Measurements from ENCODE around the gene STAMBPL1.

STAMBPL1 gene

GRCh38 chr10:88893611-88894010 is 13.6 kb downstream of the STAMBPL1 start:
- peak; percentile 63 for DNase-seq (ENCODE audit: low read depth)

DNA sequence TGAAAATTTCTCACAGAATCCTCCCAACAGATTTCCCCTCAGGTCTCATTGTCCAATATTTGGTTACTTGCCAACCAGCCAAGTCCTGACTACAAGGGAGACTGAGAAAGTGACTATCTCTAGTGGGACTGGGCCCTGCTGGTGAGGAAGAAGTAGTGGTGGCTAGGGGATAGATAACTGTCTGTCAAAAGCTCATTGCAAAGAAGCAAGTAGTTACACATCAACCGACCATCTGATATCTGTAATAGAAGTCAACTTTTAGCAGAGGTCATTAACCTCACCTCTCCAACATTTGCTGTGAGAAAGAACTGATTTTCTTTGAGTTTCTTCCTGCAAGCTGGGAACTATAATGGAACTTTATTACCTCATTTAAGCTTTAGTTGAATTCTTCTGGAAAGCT is 15.2 kb downstream of the STAMBPL1 start:
- DNase-seq (ENCODE audit: low read depth), result no peak

DNA sequence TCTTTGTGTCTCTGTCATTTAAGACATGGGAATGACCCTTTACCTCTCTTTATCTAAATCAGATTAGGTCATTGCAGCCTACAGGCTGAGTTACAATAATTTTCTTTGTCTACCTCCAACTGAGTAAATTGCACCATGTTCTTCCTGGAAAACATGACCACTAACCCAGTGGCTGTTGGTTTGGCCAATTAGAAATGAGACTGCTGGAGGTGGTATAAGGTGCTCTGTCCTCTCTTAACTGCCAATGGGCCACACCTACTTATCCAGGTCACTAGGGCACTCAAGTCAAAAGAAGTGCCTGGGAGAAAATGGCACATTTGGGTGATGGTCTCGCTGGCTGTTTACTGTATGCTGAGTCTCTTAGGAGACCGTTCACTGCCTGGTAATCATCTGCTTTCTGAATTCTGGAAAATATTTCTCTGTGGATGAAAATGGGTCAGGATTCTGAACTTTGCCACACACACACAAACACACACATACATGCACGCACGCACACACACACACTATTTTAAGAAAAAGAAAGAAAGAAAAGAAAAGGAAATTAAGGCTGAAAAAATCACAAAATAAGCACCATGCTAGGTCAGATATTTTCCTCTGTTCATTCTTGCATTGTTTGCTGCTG is 16.4 kb downstream of the STAMBPL1 start:
- no peak for DNase-seq (ENCODE audit: low read depth)

- DNase-seq (ENCODE audit: low read depth), result no peak
Observed at GRCh38 chr10:88896994-88897853, 17.2 kb downstream of the STAMBPL1 start.

DNA sequence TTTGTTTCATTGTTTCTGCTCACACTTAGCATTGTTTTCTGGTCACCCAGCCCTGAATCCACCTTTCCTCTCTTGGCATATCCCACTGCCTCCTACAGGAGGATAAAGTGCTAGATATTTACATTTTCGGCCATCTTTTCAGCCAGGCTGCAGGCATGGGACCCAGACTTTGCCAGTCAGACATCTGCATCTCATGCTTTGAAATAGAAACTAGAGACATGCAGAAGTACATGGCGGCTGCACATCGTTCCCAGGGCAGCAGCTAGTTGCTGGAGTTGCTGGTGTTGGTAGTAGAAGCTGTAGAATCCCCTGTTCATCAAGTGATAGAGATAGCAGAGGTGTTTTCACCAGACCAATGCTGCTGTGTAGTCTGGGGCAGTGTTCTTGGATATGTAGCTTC is 18.7 kb downstream of the STAMBPL1 start:
- no peak for DNase-seq (ENCODE audit: low read depth)

GRCh38 chr10:88899886-88900285 is 19.8 kb downstream of the STAMBPL1 start:
- no peak for DNase-seq (ENCODE audit: low read depth)

GRCh38 chr10:88901206-88901983 is 21.4 kb downstream of the STAMBPL1 start:
- no peak for DNase-seq (ENCODE audit: low read depth)

DNA sequence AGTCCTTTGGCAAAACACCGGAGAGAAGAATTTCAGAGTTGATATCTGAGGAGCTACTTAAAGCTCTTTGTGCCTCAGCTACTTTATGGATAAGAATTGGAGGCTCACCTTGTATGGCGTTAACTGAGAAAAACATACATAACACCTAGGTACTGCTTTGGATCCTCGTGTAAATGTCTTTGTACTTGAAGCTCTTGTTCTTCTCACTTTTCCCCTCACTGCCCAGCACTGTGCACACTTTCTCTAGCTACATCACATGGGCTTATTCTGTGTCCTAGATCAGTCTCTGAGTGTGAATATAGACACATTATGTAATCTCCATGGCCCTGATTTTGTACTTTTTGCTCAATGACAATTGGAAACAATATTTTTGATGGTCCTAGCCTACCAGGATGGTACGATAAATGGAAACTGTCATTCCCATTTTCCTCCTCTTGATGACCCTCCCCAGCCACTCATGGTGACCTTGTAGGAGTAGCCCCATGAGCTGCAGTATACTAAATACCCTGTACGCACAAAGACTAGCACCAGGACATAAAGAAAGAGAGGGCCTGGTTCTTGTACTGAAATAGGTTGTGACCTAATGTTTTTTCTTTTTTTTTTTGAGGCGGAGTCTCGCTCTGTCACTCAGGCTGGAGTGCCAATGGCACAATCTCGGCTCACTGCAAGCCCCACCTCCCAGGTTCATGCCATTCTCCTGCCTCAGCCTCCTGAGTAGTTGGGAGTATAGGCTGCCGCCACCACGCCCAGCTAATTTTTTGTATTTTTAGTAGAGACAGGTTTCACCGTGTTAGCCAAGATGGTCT is 22.1 kb downstream of the STAMBPL1 start:
- no peak for DNase-seq (ENCODE audit: low read depth)

DNA sequence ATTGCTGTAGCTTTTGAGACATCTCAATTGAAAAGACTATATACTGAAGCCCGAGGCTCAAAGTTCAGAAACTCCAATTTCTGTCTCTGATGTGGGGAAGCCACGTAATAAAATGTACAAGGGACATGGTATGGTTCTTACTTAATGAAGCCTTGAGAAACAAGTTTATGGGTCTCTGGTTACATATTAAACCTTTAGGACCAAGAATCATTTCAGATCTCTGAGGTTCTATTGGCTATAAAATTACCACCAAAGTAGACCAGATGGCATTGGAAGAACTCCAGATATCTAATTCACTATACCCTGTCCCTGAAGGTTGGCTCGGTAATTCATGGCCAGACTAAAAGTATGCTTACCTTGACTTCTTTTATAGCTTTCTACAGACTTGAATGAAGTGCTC is 23.7 kb downstream of the STAMBPL1 start:
- no peak for DNase-seq (ENCODE audit: low read depth)

GRCh38 chr10:88906921-88907320 is 26.9 kb downstream of the STAMBPL1 start:
- DNase-seq (ENCODE audit: low read depth), result no peak

GRCh38 chr10:88908194-88908593 is 28.1 kb downstream of the STAMBPL1 start:
- no peak for DNase-seq (ENCODE audit: low read depth)

- no peak for DNase-seq (ENCODE audit: low read depth)
Observed at GRCh38 chr10:88911116-88911515, 31.1 kb downstream of the STAMBPL1 start.

GRCh38 chr10:88911851-88912250 is 31.8 kb downstream of the STAMBPL1 start:
- no peak for DNase-seq (ENCODE audit: low read depth)

- DNase-seq (ENCODE audit: low read depth), result no peak
Observed at GRCh38 chr10:88913127-88913526, 33.1 kb downstream of the STAMBPL1 start.

DNA sequence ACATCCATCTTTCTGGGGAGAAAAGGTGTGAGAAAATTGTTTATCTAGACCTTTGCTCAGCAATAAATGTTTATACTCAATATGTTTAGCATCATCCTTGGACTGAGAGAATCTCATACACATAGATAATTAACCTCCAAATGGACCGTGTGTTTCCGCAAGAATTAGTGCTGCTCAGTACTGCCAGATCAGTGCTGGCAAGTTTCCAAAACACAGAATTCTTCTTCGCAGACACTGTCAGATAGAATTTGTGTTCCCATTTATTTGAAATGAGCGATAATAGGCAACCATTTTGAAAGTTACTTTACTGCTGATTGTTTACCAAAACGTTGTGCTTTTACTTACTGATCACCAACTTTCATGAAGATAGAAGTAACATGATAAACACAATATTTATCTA is 33.7 kb downstream of the STAMBPL1 start:
- no peak for DNase-seq (ENCODE audit: low read depth)

- DNase-seq (ENCODE audit: low read depth), result no peak
Observed at GRCh38 chr10:88915781-88916180, 35.7 kb downstream of the STAMBPL1 start.

DNA sequence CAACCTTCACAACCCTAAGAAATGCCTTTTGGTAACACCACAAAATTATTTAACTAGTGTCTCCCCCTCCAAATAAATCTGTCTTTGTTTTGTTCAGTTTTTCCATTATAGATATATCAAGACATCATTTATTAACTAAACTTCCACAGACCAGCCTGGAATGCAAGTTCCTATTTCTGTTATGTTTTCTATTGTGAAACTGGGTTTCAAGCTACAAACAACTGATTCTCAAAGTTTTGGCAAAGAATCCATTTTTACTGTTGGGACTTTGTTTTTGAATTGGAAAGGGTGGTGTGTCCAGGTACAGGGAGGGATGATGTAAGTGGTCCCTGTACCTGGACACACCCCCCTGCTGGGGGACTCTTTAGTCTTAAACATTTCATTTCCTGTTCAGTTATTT is 36.2 kb downstream of the STAMBPL1 start:
- DNase-seq (ENCODE audit: low read depth), result no peak

- no peak for DNase-seq (ENCODE audit: low read depth)
Observed at GRCh38 chr10:88916986-88917385, 36.9 kb downstream of the STAMBPL1 start.

DNA sequence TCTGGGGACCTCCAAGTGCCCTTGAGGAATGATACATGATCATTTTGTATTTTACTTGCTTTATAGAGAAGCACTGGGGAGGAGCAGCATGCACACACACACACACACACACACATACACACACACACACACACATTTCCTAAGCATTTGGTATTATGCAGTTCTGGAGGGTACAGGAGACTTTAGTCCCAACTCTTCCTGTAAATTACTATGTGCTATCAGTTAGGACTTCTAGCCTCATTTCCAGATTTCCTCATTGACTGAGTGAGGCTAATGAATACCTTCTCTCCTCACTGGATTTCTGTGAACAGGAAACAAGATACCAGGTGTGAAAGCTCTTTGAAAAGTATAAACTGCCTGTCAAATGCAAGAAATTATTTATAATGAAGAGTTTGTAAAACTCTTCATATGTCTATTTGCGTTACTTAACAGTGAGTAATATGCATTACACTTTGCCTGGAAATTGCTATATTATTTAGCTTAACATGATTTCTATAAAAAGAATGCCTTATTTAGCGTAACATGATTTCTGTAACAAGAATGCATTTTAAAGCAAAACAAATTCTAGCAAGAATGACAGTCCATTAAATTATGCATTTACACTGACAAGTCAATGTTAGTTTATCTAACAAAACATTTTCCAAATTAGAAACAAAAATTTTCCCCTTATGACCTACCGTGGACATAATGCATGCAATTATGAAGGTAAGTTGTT is 38.3 kb downstream of the STAMBPL1 start:
- DNase-seq (ENCODE audit: low read depth), result no peak

DNA sequence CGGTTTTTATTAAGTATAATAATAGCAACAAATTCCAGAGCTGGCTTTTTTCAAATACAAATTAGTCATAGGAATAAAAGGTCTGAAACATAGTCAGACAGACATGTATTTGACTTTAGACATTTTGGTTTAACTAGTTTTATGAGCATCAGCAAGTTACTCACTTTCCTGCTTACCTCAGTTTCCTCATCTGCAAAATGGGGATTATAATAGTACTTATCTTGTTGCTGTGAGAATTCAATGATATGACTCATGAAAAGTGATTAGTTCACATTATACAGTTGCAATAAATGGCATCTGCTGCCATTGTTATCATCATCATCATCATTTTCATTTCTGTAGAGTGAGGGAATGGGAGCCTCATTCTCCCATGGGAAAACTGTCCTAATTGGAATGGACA is 39.0 kb downstream of the STAMBPL1 start:
- DNase-seq (ENCODE audit: low read depth), result no peak

DNA sequence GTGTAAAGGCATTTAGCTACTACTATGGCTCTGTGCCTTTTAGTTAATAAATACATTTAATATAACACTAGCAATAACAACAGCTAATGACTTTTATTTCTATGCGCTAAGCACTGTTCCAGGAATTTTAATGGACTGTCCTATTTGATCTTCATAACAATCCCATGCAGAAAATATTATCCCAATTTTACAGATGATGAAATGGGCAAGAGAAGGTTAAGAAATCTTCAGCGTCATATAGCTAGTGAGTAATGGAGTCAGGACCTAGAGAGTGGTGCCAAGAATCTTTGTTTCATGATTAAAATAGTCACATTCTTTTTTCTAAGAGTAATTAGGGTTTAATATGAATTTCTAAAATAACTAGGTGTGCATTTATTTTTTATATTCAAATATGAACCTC is 40.2 kb downstream of the STAMBPL1 start:
- no peak for DNase-seq (ENCODE audit: low read depth)

All from GM04504 (cell line).